Activated CD4-positive, alpha-beta T cell treated with anti-CD3 and anti-CD28 coated beads for 48 hours (primary cell): Measurements from ENCODE around the gene SKIC8.
"Not testable (repeated sequence)": the region's sequence is repeated elsewhere in the genome, so short reads cannot be mapped to it uniquely, and the experiment has no call there.

Experiments
- DNase-seq: peaks from one replicate; pipeline ENCODE4 v3.0.0-alpha.2; 2020

The SKIC8 gene

GRCh38 chr15:78245976-78246620 lies 53.3 kb downstream of the SKIC8 start:
- not testable (repeated sequence) for DNase-seq

GRCh38 chr15:78245392-78245791 lies 54.0 kb downstream of the SKIC8 start:
- DNase-seq, result not testable (repeated sequence)

- no peak for DNase-seq
Observed at GRCh38 chr15:78244893-78245292, 54.5 kb downstream of the SKIC8 start.

GRCh38 chr15:78244101-78244500 lies 55.3 kb downstream of the SKIC8 start:
- DNase-seq, result no peak

- DNase-seq, result no peak
Observed at GRCh38 chr15:78243491-78243941, 55.9 kb downstream of the SKIC8 start.

GRCh38 chr15:78243058-78243457 lies 56.4 kb downstream of the SKIC8 start:
- no peak for DNase-seq

- DNase-seq, result peak; percentile 58
Observed at GRCh38 chr15:78242128-78242527, 57.3 kb downstream of the SKIC8 start.

GRCh38 chr15:78241017-78241416 lies 58.4 kb downstream of the SKIC8 start:
- DNase-seq, result peak; percentile 91

GRCh38 chr15:78239811-78240210 lies 59.6 kb downstream of the SKIC8 start:
- DNase-seq, result no peak

- DNase-seq, result no peak
Observed at GRCh38 chr15:78237146-78237545, 62.3 kb downstream of the SKIC8 start.

- no peak for DNase-seq
Observed at GRCh38 chr15:78236491-78236890, 62.9 kb downstream of the SKIC8 start.

- DNase-seq, result no peak
Observed at GRCh38 chr15:78234515-78235040, 64.8 kb downstream of the SKIC8 start, which contains the start of gene ACSBG1. Gene ACSBG1, minus strand, starts transcription at chr15:78234565. Its CDS starts 64 bp downstream, at chr15:78234501.

GRCh38 chr15:78233496-78233895 lies 65.9 kb downstream of the SKIC8 start:
- no peak for DNase-seq
